HCT116 (cell line): Measurements from ENCODE around the gene KPNA1. TPM values are rescaled to one million over a fixed set of nuclear protein-coding genes. Genes with fewer than 3 reads are reported as not detected.

Experiments used
- ATAC-seq: fragments of 200-7000 bp; cut with Tn5 transposase; 2 replicates; pipeline ENCODE4 v1.9.1; 2020; ENCODE audit warnings: mild to moderate bottlenecking, moderate library complexity
- BruUV-seq: library from RNA; stranded (reverse); fragments of 400-500 nt; replicated peaks from 2 replicates; lab custom pipeline; 2021; lab: Mats Ljungman, UMichigan
- CTCF ChIA-PET: fragments of 300-600 bp; sonication (Branson Sonifier 250); formaldehyde crosslinking; loops from one replicate; lab custom pipeline; 2021; ENCODE audit warnings: antibody characterized with exemption; lab: Charles Lee
- POLR2A ChIA-PET: fragments of 300-600, 350-600 bp; sonication (Branson Sonifier 250); formaldehyde crosslinking; loops from one replicate; lab custom pipeline; 2021; ENCODE audit warnings: antibody characterized with exemption; lab: Charles Lee
- RAD21 ChIA-PET, 2 experiments: fragments of 300-600 bp; sonication (Branson Sonifier 250); formaldehyde crosslinking; loops; one replicate each; lab custom pipeline; 2023; ENCODE audit warnings: low total read pairs in 2 of 2; ENCODE audit not compliant: uncharacterized antibody in 2 of 2, unreplicated experiment in 2 of 2, low non-redundant PET in 1 of 2; lab: Charles Lee
- DNase-seq: peaks from one replicate; pipeline ENCODE4 v3.0.0-alpha.2; 2010; ENCODE audit warnings: low read depth, low spot score
- H2AFZ ChIP-seq: fragments of 200-600 bp; shearing (Covaris generic), sonication (generic); 2 replicates; pipeline ENCODE4 v1.6.1; 2017; ENCODE audit warnings: low read depth, mixed run types, mixed read lengths, antibody characterized with exemption, low read length; ENCODE audit not compliant: poor library complexity, severe bottlenecking
- H3K27ac ChIP-seq: 2 replicates; pipeline ENCODE4 v1.5.1; 2012; ENCODE audit warnings: low read depth, low read length
- H3K27me3 ChIP-seq: fragments of 200-600 bp; sonication (generic); 2 replicates; pipeline ENCODE4 v1.6.1; 2016; ENCODE audit warnings: mixed run types, low read length, mixed read lengths; ENCODE audit not compliant: insufficient read depth
- H3K36me3 ChIP-seq, 2 experiments: fragments of 200-500 bp in 1 of 2; fragments of 200-600 bp in 1 of 2; sonication (Bioruptor generic) in 1 of 2; sonication (generic) in 1 of 2; 2 replicates each; pipeline versions ENCODE4 v1.5.1 to v1.6.1; 2014 to 2016; ENCODE audit warnings: low read length in 2 of 2, inconsistent platforms in 1 of 2, mixed read lengths in 1 of 2, mixed run types in 1 of 2; ENCODE audit not compliant: insufficient read depth in 2 of 2, control insufficient read depth in 1 of 2
- H3K4me1 ChIP-seq, 2 experiments: fragments of 200-600 bp in 1 of 2; sonication (generic) in 1 of 2; 2 replicates each; pipeline versions ENCODE4 v1.5.1 to v1.6.1; 2012 to 2017; ENCODE audit warnings: low read length in 2 of 2, inconsistent platforms in 1 of 2, mild to moderate bottlenecking in 1 of 2, mixed read lengths in 1 of 2, mixed run types in 1 of 2, moderate library complexity in 1 of 2; ENCODE audit not compliant: insufficient read depth in 2 of 2, control insufficient read depth in 1 of 2
- H3K4me2 ChIP-seq: fragments of 200-600 bp; sonication (generic); 2 replicates; pipeline ENCODE4 v1.6.1; 2017; ENCODE audit warnings: mixed run types, low read length, mixed read lengths
- H3K4me3 ChIP-seq, 2 experiments: fragments of 200-600 bp in 1 of 2; sonication (generic) in 1 of 2; replicated peaks in 1 of 2; 2 replicates each; pipeline ENCODE4 v1.5.1; 2011 to 2016; ENCODE audit warnings: low read length in 2 of 2, control low read depth in 1 of 2, low read depth in 1 of 2, mild to moderate bottlenecking in 1 of 2, mixed read lengths in 1 of 2, mixed run types in 1 of 2
- H3K79me2 ChIP-seq: fragments of 200-600 bp; sonication (generic); 2 replicates; pipeline ENCODE4 v1.6.1; 2017; ENCODE audit warnings: mild to moderate bottlenecking, mixed run types, low read length, moderate library complexity, mixed read lengths; ENCODE audit not compliant: insufficient read depth
- H3K9ac ChIP-seq: fragments of 200-600 bp; sonication (generic); 2 replicates; pipeline ENCODE4 v1.6.1; 2016; ENCODE audit warnings: low read length, mixed read lengths
- H3K9me2 ChIP-seq: fragments of 200-600 bp; sonication (generic), shearing (Covaris generic); 2 replicates; pipeline ENCODE4 v1.6.1; 2017; ENCODE audit warnings: mixed run types, mild to moderate bottlenecking, moderate library complexity; ENCODE audit not compliant: insufficient read depth
- H3K9me3 ChIP-seq, 2 experiments: fragments of 200-500 bp in 1 of 2; fragments of 200-600 bp in 1 of 2; sonication (Bioruptor generic) in 1 of 2; sonication (generic) in 1 of 2; 2 replicates each; pipeline ENCODE4 v1.6.1; 2014 to 2017; ENCODE audit warnings: low read length in 2 of 2, mixed read lengths in 2 of 2, inconsistent platforms in 1 of 2, low read depth in 1 of 2, mild to moderate bottlenecking in 1 of 2, mixed run types in 1 of 2, moderate library complexity in 1 of 2; ENCODE audit not compliant: control insufficient read depth in 1 of 2, insufficient read depth in 1 of 2
- H4K20me1 ChIP-seq: fragments of 200-600 bp; sonication (generic), shearing (Covaris generic); 2 replicates; pipeline ENCODE4 v1.6.1; 2017; ENCODE audit warnings: mixed run types, mild to moderate bottlenecking, moderate library complexity; ENCODE audit not compliant: insufficient read depth
- CBX3 ChIP-seq: IDR thresholded peaks from 2 replicates; pipeline ENCODE4 v1.6.1; 2012; ENCODE audit warnings: low read depth
- CEBPB ChIP-seq: IDR thresholded peaks from 2 replicates; pipeline ENCODE4 v1.6.1; 2012; ENCODE audit warnings: low read depth
- CTCF ChIP-seq, 3 experiments: fragments of 200-600 bp in 1 of 3; sonication (generic) in 1 of 3; IDR thresholded peaks in 2 of 3; conservative IDR thresholded peaks in 1 of 3; 2 replicates each; pipeline ENCODE4 v1.5.1; 2012 to 2017; ENCODE audit warnings: low read depth in 2 of 3, low read length in 2 of 3, antibody characterized with exemption in 1 of 3, borderline replicate concordance in 1 of 3, control low read depth in 1 of 3, mild to moderate bottlenecking in 1 of 3, mixed read lengths in 1 of 3, mixed run types in 1 of 3, moderate library complexity in 1 of 3; ENCODE audit not compliant: insufficient read depth in 1 of 3
- EGR1 ChIP-seq: IDR thresholded peaks from 2 replicates; pipeline ENCODE4 v1.6.1; 2012; ENCODE audit warnings: low read depth
- EZH2 ChIP-seq: fragments of 200-600 bp; sonication (generic); IDR thresholded peaks from 2 replicates; pipeline ENCODE4 v1.6.1; 2017; ENCODE audit warnings: antibody characterized with exemption, mixed run types
- EZH2phosphoT487 ChIP-seq: fragments of 200-600 bp; IDR thresholded peaks from 2 replicates; pipeline ENCODE4 v1.6.1; 2018; ENCODE audit warnings: antibody characterized with exemption, borderline replicate concordance
- FOSL1 ChIP-seq: IDR thresholded peaks from 2 replicates; pipeline ENCODE4 v1.6.1; 2012; ENCODE audit warnings: low read depth
- RAD21 ChIP-seq: IDR thresholded peaks from 2 replicates; pipeline ENCODE4 v1.6.1; 2012; ENCODE audit warnings: low read depth, mild to moderate bottlenecking
- REST ChIP-seq: IDR thresholded peaks from 2 replicates; pipeline ENCODE4 v1.6.1; 2012; ENCODE audit warnings: low read depth
- SIN3A ChIP-seq: IDR thresholded peaks from 2 replicates; pipeline ENCODE4 v1.6.1; 2012; ENCODE audit warnings: low read depth
- SRF ChIP-seq: IDR thresholded peaks from 2 replicates; pipeline ENCODE4 v1.6.1; 2012; ENCODE audit warnings: low read depth
- ZFX ChIP-seq: fragments of 450-650 bp; IDR thresholded peaks from 2 replicates; pipeline ENCODE4 v1.6.1; 2017
- intact Hi-C: fragments of 100-400 bp; cut with micrococcal nuclease; formaldehyde crosslinking; loops from 2 replicates; pipeline ENCODE4 v1.10.0; 2022
- total RNA-seq: library from RNA; stranded (reverse); gene quantifications from one replicate; pipeline ENCODE4 v1.2.1, GENCODE V29; 2021; ENCODE audit not compliant: unreplicated experiment
- TF ChIP-seq, protein P1 (sequence below): IDR thresholded peaks from 2 replicates; pipeline ENCODE4 v1.6.1; 2011; ENCODE audit warnings: mild to moderate bottlenecking, low read length, moderate library complexity; ENCODE audit not compliant: insufficient replicate concordance; ENCODE audit errors: extremely low read depth
- TF ChIP-seq, protein P2 (sequence below): IDR thresholded peaks from 2 replicates; pipeline ENCODE4 v1.6.1; 2012

Gene KPNA1
- total RNA-seq, 1 experiment from 2014 or later = 73.4 TPM

DNA sequence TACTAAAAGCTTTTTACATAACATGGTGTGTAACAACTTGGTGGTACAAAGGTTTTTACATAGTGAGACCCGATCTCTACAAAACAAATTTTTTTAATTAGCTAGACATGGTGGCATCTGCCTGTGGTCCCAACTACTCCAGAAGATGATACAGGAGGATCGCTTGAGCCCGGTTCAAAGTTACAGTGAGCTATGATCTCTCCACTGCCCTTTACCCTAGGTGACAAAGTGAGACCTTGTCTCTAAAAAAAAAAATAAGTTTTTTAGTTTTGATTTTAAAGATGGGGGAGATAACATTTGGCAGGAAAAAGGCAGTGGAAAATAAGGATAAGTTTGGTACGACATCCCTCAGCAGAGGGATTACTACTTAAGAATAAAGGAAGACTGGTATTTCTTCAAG lies 124.8 kb downstream of the KPNA1 start:
- DNase-seq (no peak), ATAC-seq (no peak)
- TF ChIP-seq FOSL1 (no peak), SRF (no peak), CBX3 (no peak), EGR1 (no peak), ZFX (no peak), CEBPB (no peak), RAD21 (no peak), REST (no peak), EZH2phosphoT487 (no peak), SIN3A (no peak), EZH2 (no peak), CTCF (IDR thresholded peaks at IDR 0.05 in 2 of 3, conservative IDR thresholded peaks at IDR 0.05 in 1 of 3; ENCODE audit: borderline replicate concordance in 1 of 3, insufficient read depth in 1 of 3, low read depth in 2 of 3, low read length in 2 of 3) (no peak)
- TF ChIP-seq, protein P1, sequence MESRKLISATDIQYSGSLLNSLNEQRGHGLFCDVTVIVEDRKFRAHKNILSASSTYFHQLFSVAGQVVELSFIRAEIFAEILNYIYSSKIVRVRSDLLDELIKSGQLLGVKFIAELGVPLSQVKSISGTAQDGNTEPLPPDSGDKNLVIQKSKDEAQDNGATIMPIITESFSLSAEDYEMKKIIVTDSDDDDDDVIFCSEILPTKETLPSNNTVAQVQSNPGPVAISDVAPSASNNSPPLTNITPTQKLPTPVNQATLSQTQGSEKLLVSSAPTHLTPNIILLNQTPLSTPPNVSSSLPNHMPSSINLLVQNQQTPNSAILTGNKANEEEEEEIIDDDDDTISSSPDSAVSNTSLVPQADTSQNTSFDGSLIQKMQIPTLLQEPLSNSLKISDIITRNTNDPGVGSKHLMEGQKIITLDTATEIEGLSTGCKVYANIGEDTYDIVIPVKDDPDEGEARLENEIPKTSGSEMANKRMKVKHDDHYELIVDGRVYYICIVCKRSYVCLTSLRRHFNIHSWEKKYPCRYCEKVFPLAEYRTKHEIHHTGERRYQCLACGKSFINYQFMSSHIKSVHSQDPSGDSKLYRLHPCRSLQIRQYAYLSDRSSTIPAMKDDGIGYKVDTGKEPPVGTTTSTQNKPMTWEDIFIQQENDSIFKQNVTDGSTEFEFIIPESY = no peak
- TF ChIP-seq, protein P2, sequence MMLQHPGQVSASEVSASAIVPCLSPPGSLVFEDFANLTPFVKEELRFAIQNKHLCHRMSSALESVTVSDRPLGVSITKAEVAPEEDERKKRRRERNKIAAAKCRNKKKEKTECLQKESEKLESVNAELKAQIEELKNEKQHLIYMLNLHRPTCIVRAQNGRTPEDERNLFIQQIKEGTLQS = no peak
- CTCF ChIA-PET = no interaction called here
- intact Hi-C loops = no loop called here
- Histone ChIP-seq H3K9me2 (no peaks in the 10 kb centered on the region), H3K27ac (no peak overlapping the region), H4K20me1 (no peaks in the 10 kb centered on the region), H2AFZ (no peak overlapping the region), H3K9me3 (no peaks in the 10 kb centered on the region), H3K79me2 (peaks cover 79% of the 10 kb centered on the region), H3K27me3 (no peaks in the 10 kb centered on the region), H3K9ac (no peak overlapping the region), H3K4me3 (no peak overlapping the region), H3K4me2 (no peak overlapping the region), H3K36me3 (peaks cover 0 to 13% of the 10 kb centered on the region in 2 experiments; a peak in 3 of 4 replicates), H3K4me1 (peaks cover 0 to 4% of the 10 kb centered on the region in 2 experiments; a peak in 1 of 4 replicates)
- POLR2A ChIA-PET = no interaction called here
- no TSS peak for BruUV-seq
- RAD21 ChIA-PET = no interaction called here
